GM12801 (cell line): ENCODE measurements around the gene RALBP1.

ENCODE experiments used
- CTCF ChIP-seq: IDR thresholded peaks from one replicate; pipeline ENCODE4 v1.5.1; 2011; ENCODE audit warnings: control low read depth; ENCODE audit not compliant: insufficient read length; ENCODE audit errors: extremely low read depth

The RALBP1 gene

GRCh38 chr18:9474983-9475642 lies at the start of gene RALBP1:
TSS of gene RALBP1 (plus strand) at chr18:9475513. CDS start at chr18:9513046, 37,533 bp downstream.
- no peak for TF ChIP-seq CTCF

GRCh38 chr18:9426753-9427152 lies 48.6 kb upstream of the RALBP1 start:
- no peak for TF ChIP-seq CTCF

DNA sequence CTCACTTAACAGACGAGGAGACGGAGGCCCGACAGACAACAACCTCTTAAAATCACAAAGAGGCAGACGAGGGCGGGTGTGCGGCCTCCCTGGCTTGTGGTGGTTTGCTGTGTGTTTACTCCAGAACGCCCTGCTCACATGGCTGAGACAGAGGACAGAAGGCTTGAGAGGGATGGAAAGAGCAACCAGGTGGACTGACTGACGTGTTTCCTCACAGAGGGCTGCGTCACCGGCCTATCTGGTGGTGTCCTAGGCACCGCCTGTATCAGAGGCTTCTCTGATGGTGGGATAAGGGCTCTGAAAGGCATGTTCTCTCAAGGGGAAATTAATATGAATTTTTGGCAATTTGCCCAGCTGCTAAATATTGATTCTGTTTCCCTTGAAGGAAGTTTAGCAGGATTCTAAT lies 47.0 kb upstream of the RALBP1 start:
- no peak for TF ChIP-seq CTCF

- no peak for TF ChIP-seq CTCF
These were observed 46.3 kb upstream of the RALBP1 start for GRCh38 chr18:9428862-9429661.

GRCh38 chr18:9429662-9429993 lies 45.7 kb upstream of the RALBP1 start:
- TF ChIP-seq CTCF, result no peak

DNA sequence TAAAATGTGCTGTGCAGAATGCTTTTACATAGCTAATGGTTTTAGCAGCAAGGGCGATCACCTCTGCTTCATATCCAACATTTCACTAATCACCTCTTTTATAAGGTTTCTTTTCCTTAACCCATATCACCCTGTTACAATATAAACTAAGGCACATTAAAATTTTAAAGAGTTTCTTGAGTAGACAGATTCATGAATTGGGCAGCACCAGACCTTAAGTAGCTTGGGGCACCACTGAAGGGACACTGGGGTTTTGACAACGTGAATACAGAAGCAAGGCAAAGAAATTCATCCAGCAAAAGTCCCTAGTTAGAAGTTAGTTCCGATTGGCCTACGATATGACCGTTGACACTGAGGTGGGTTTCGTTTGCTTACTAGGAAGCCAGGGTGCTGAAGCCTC lies 44.0 kb upstream of the RALBP1 start:
- TF ChIP-seq CTCF, result no peak

- TF ChIP-seq CTCF, result no peak
These were observed 41.6 kb upstream of the RALBP1 start for GRCh38 chr18:9433671-9434121.
